ENCODE results near the gene CA12.

The CA12 gene

GRCh38 chr15:63392361-63393009, 10.8 kb upstream of the CA12 start:
- H3K4me3 ChIP-seq (ENCODE audit: control insufficient read depth, low read depth, low read length) = no peak overlapping the region
- DNase-seq (ENCODE audit: low read depth) = no peak

GRCh38 chr15:63391669-63392360, 10.2 kb upstream of the CA12 start:
- DNase-seq (ENCODE audit: low read depth) = no peak
- no peak overlapping the region for H3K4me3 ChIP-seq (ENCODE audit: control insufficient read depth, low read depth, low read length)
- TF ChIP-seq, protein P1, sequence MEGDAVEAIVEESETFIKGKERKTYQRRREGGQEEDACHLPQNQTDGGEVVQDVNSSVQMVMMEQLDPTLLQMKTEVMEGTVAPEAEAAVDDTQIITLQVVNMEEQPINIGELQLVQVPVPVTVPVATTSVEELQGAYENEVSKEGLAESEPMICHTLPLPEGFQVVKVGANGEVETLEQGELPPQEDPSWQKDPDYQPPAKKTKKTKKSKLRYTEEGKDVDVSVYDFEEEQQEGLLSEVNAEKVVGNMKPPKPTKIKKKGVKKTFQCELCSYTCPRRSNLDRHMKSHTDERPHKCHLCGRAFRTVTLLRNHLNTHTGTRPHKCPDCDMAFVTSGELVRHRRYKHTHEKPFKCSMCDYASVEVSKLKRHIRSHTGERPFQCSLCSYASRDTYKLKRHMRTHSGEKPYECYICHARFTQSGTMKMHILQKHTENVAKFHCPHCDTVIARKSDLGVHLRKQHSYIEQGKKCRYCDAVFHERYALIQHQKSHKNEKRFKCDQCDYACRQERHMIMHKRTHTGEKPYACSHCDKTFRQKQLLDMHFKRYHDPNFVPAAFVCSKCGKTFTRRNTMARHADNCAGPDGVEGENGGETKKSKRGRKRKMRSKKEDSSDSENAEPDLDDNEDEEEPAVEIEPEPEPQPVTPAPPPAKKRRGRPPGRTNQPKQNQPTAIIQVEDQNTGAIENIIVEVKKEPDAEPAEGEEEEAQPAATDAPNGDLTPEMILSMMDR (conservative IDR thresholded peaks at IDR 0.05; ENCODE audit: control insufficient read depth, insufficient read depth, low read depth, low read length) = no peak

More at GRCh38 chr15:63392361-63393009, 10.8 kb upstream of the CA12 start:
- TF ChIP-seq, protein P1 (conservative IDR thresholded peaks at IDR 0.05; ENCODE audit: control insufficient read depth, insufficient read depth, low read depth, low read length) = no peak

- TF ChIP-seq, protein P1 (conservative IDR thresholded peaks at IDR 0.05; ENCODE audit: control insufficient read depth, insufficient read depth, low read depth, low read length) = no peak
Measured at GRCh38 chr15:63390689-63391088, 9.0 kb upstream of the CA12 start.

GRCh38 chr15:63389902-63390670, 8.4 kb upstream of the CA12 start:
- TF ChIP-seq, protein P1 (conservative IDR thresholded peaks at IDR 0.05; ENCODE audit: control insufficient read depth, insufficient read depth, low read depth, low read length) = no peak
- DNase-seq (ENCODE audit: low read depth) = no peak
- H3K4me3 ChIP-seq (ENCODE audit: control insufficient read depth, low read depth, low read length) = no peak overlapping the region

More at GRCh38 chr15:63390689-63391088, 9.0 kb upstream of the CA12 start:
- DNase-seq (ENCODE audit: low read depth) = no peak
- H3K4me3 ChIP-seq (ENCODE audit: control insufficient read depth, low read depth, low read length) = no peak overlapping the region

- TF ChIP-seq, protein P1 (conservative IDR thresholded peaks at IDR 0.05; ENCODE audit: control insufficient read depth, insufficient read depth, low read depth, low read length) = no peak
- H3K4me3 ChIP-seq (ENCODE audit: control insufficient read depth, low read depth, low read length) = no peak overlapping the region
- no peak for DNase-seq (ENCODE audit: low read depth)
Measured at GRCh38 chr15:63388511-63388910, 6.9 kb upstream of the CA12 start.

DNA sequence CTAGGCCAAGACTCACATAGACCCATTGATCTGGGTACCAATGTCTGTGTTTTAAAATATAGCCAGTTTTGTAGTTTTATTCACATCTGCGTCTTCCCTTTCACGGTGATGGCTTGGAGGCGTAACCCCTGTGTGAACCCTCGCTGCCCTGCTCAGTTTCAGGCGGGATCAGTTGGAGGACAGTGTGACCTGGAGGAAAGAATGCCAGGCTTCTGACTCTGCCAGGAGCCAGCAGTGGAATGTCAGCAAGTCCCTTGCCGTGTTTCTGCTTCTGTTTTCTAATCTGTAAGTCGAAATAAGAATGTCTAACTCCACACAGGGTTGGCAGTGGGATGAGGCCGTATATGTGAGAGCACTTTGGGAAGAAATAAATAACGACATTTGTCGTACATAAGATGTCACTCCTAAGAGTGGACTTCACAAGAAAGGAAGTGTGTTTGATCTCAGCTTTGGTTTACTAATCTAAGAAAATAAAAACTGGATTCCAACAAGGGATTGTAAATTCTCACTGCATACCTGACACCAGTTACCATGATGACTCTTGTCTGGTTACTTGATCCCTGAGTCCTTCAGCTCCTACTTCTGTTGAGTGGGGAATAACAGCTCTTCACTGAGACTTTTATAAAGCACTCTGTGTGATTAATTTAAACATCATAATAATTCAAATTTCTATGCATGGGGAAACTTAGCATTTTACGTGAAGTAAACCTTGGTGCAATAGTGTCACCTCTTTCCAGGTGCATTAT, 6.3 kb upstream of the CA12 start:
- TF ChIP-seq, protein P1 (conservative IDR thresholded peaks at IDR 0.05; ENCODE audit: control insufficient read depth, insufficient read depth, low read depth, low read length) = no peak

More for the DNA sequence above, 6.3 kb upstream of the CA12 start:
- no peak for DNase-seq (ENCODE audit: low read depth)
- H3K4me3 ChIP-seq (ENCODE audit: control insufficient read depth, low read depth, low read length) = no peak overlapping the region
